Stimulated activated CD8-positive, alpha-beta memory T cell treated with anti-CD3 and anti-CD28 coated beads, Interleukin-15, amount 100 ng/mL, for 1 hour (primary cell): ENCODE data around the gene LRRK1.

Source experiments
- DNase-seq: peaks from one replicate; pipeline ENCODE4 v3.0.0-alpha.2; 2020; ENCODE audit warnings: low read depth

Gene LRRK1

GRCh38 chr15:100909989-100910955 lies 8.9 kb upstream of the LRRK1 start:
- no peak for DNase-seq

- DNase-seq = no peak
Measured at GRCh38 chr15:100911086-100911485, 8.1 kb upstream of the LRRK1 start.

GRCh38 chr15:100913961-100914360 lies 5.2 kb upstream of the LRRK1 start:
- DNase-seq = no peak

GRCh38 chr15:100914876-100915275 lies 4.3 kb upstream of the LRRK1 start:
- DNase-seq = no peak

- peak; percentile 24 for DNase-seq
Measured at GRCh38 chr15:100918034-100918689, 995 bp upstream of the LRRK1 start.

- DNase-seq = no peak
Measured at GRCh38 chr15:100919481-100920405, 586 bp downstream of the LRRK1 start.

- DNase-seq = no peak
Measured at GRCh38 chr15:100920516-100921135, 1.5 kb downstream of the LRRK1 start.

- no peak for DNase-seq
Measured at GRCh38 chr15:100922192-100923040, 3.3 kb downstream of the LRRK1 start.

- DNase-seq = no peak
Measured at GRCh38 chr15:100923076-100923475, 3.9 kb downstream of the LRRK1 start.

GRCh38 chr15:100923902-100924301 lies 4.7 kb downstream of the LRRK1 start:
- DNase-seq = no peak

GRCh38 chr15:100924436-100924835 lies 5.3 kb downstream of the LRRK1 start:
- DNase-seq = no peak

- no peak for DNase-seq
Measured at GRCh38 chr15:100925480-100925879, 6.3 kb downstream of the LRRK1 start.

GRCh38 chr15:100926258-100926657 lies 7.1 kb downstream of the LRRK1 start:
- DNase-seq = no peak

- no peak for DNase-seq
Measured at GRCh38 chr15:100926971-100927756, 8.0 kb downstream of the LRRK1 start.

- no peak for DNase-seq
Measured at GRCh38 chr15:100928632-100929280, 9.6 kb downstream of the LRRK1 start.

GRCh38 chr15:100929641-100930042 lies 10.5 kb downstream of the LRRK1 start:
- DNase-seq = no peak

- DNase-seq = no peak
Measured at GRCh38 chr15:100930306-100930848, 11.2 kb downstream of the LRRK1 start.

GRCh38 chr15:100931143-100931890 lies 12.2 kb downstream of the LRRK1 start:
- no peak for DNase-seq
